ENCODE results near the gene PCDHGA10.
"Not testable (repeated sequence)": the region's sequence is repeated elsewhere in the genome, so short reads cannot be mapped to it uniquely, and the experiment has no call there.

The PCDHGA10 gene

DNA sequence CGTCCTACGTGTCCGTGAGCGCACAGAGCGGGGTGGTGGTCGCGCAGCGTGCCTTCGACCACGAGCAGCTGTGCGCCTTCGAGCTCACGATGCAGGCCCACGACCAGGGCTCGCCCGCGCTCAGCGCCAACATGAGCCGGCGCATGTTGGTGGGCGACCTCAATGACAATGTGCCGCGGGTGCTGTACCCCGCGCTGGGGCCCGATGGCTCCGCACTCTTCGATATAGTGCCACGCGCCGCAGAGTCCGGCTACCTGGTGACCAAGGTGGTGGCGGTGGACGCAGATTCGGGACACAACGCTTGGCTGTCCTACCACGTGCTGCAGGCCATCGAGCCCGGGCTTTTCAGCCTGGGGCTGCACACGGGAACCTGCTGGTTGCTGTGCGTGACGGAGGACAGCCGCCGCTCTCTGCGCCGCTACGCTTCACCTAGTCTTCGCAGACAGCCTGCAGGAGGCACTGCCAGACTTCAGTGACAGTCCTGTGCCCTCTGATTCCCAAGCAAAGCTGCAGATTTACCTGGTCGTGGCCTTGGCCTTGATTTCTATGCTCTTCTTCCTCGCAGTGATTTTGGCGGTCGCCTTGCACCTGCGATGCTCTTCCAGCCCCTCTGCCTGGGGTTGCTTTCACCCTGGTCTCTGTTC, 15.1 kb downstream of the PCDHGA10 start:
- no peak for DNase-seq

DNA sequence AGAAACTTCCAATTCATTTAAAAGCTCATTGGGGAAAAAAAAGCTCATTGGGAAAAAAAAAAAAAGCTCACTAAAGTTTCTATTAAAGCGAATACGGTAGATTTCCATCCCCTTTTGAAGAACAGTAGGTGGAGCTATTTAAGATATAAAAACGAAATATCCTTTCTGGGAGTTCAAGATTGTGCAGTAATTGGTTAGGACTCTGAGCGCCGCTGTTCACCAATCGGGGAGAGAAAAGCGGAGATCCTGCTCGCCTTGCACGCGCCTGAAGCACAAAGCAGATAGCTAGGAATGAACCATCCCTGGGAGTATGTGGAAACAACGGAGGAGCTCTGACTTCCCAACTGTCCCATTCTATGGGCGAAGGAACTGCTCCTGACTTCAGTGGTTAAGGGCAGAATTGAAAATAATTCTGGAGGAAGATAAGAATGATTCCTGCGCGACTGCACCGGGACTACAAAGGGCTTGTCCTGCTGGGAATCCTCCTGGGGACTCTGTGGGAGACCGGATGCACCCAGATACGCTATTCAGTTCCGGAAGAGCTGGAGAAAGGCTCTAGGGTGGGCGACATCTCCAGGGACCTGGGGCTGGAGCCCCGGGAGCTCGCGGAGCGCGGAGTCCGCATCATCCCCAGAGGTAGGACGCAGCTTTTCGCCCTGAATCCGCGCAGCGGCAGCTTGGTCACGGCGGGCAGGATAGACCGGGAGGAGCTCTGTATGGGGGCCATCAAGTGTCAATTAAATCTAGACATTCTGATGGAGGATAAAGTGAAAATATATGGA, 17.7 kb downstream of the PCDHGA10 start, which contains the start of gene PCDHGA12:
TSS of gene PCDHGA12 (plus strand) at position 176 of the 782 bp plus-strand sequence. CDS start at position 429, 253 bp downstream.
- DNase-seq, result peak; percentile 43

DNA sequence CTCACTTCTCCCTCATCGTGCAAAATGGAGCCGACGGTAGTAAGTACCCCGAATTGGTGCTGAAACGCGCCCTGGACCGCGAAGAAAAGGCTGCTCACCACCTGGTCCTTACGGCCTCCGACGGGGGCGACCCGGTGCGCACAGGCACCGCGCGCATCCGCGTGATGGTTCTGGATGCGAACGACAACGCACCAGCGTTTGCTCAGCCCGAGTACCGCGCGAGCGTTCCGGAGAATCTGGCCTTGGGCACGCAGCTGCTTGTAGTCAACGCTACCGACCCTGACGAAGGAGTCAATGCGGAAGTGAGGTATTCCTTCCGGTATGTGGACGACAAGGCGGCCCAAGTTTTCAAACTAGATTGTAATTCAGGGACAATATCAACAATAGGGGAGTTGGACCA, 18.5 kb downstream of the PCDHGA10 start:
- no peak for DNase-seq

DNA sequence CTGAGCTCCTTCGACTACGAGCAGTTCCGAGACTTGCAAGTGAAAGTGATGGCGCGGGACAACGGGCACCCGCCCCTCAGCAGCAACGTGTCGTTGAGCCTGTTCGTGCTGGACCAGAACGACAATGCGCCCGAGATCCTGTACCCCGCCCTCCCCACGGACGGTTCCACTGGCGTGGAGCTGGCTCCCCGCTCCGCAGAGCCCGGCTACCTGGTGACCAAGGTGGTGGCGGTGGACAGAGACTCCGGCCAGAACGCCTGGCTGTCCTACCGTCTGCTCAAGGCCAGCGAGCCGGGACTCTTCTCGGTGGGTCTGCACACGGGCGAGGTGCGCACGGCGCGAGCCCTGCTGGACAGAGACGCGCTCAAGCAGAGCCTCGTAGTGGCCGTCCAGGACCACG, 19.5 kb downstream of the PCDHGA10 start:
- not testable (repeated sequence) for DNase-seq

DNA sequence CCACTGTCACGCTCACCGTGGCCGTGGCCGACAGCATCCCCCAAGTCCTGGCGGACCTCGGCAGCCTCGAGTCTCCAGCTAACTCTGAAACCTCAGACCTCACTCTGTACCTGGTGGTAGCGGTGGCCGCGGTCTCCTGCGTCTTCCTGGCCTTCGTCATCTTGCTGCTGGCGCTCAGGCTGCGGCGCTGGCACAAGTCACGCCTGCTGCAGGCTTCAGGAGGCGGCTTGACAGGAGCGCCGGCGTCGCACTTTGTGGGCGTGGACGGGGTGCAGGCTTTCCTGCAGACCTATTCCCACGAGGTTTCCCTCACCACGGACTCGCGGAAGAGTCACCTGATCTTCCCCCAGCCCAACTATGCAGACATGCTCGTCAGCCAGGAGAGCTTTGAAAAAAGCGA, 19.9 kb downstream of the PCDHGA10 start:
- DNase-seq, result not testable (repeated sequence)

DNA sequence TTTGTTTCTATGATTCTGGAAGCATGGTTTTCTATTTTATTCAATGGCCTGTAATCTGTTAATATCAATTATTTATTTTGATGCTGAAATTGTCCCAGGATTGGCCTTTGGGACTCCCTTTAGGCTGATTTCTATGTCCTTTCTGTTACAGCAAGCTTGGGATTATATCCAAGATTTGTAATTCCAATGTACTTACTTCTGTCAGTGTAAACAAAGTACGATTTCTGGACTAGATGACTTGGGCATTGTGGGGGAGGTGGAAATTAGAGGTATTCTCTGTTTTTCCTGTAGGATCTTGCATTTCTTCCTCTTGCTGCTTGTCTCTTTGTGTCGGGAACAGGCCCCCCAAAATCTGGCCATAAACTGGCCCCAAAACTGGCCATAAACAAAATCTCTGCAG, 21.2 kb downstream of the PCDHGA10 start:
- no peak for DNase-seq

DNA sequence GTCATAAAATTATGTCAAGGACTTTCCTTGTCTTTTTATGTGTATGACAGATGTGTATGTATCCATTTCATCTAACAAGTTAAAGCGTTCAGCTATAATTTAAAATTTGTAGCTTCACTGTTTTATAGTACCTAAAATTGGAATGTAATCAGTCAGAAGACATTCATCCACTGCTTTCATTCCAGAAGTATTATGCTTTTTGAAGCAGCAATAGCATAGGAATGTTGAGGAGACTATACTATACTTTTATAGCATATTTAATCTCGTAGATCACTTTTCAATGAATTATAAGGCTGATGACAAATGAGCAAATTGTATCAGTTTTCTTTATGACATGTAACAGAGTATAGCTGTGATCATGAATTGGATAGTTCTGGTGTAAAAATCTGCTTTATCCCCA, 24.4 kb downstream of the PCDHGA10 start:
- no peak for DNase-seq

DNA sequence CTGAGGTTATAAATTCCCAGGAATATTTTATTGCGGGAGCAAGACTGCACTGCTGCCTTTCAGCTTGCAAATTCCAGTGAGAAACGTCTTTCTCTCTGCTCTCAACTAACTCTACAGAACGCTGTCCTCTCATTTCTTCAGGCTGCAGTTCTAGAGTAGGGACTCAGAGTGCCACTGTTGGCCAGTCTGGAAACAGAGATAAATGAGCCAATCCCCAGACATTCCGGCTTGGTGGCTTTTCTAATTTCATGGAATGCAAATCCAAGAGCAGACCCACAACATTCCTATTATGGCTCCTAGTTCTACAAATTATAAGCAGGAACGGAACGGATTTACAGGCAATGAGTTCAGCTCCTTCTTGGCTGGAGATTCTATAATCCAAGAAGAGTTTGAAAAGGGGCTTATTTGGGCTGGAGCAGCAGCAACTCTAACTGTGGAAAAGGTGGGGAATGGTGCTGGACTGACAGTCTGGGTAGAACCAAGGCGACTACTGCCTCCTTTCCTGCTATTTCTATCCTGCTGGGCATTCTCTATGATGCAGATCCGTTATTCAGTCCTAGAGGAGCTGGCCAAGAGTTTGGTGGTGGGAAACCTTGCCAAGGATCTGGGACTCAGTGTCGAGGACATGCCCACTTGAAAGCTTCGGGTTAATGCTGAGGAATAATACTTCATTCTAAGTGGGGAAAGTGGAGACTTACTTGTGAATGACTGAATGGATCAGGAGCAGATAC, 26.8 kb downstream of the PCDHGA10 start:
- DNase-seq, result no peak

DNA sequence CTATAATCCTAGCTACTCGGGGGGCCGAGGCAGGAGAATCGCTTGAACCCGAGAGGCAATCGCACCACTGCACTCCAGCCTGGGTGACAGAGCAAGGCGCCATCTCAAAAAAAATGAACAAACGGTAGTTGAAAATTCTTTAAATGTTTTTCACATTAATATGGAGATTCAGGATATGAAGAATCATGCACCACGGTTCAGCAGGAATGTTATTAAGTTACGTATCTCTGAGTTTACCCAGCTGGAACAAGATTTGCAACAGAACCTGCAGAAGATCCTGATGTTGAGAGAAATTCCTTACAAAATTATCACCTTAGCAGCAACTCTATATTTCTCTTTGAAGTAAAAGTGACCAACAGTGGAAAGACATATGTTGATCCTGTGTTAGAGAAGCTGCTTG, 27.6 kb downstream of the PCDHGA10 start:
- DNase-seq, result no peak

DNA sequence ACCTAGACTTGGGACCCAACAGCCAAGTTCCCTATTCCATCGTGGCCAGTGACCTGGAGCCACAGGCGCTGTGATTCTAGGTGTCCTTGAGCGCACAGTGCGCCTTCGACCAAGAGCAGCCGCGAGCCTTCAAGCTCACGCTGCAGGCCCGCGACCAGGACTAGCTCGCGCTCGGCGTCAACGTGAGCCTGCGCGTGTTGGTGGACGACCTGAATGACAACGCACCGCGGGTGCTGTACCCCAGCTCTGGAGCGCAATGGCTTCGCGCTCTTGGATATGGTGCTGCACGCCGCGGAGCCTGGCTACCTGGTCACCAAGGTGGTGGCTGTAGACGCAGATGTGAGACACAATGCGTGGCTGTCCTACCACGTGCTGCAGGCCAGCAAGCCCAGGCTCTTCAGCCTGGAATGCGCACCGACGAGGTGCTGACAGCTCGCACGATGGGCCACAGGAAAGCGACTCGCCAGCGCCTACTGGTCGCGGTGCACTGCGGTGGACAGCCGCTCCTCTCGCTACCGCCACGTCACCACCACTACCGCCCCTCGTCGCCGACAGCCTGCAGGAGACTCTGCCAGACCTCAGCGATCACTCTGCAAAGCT, 28.9 kb downstream of the PCDHGA10 start:
- DNase-seq, result no peak

DNA sequence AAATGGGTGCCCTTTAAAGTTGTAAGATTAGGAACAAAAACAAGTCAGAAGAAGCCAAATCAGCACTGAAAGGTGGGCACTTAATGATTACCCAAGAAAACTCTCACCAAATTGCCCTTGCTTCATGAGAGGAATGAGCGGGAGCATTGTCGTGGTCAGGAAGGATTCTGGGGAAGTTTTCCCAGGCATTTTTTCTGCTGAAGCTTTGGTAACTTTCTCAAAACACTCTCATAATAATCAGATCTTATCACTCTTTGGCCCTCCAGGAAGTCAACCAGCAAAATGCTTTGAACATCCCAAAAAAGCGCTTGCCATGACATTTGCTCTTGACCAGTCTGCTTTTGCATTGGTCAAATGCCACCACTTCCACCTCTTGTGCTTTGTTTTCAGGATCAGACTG, 52.6 kb downstream of the PCDHGA10 start:
- DNase-seq, result no peak
